IPS-15b (cell line): ENCODE results near the gene ST7.

Experiments used
- H3K27me3 ChIP-seq: one replicate; pipeline ENCODE4 v1.6.1; 2013; ENCODE audit warnings: low read length; ENCODE audit not compliant: control insufficient read depth, insufficient read depth
- H3K36me3 ChIP-seq: one replicate; pipeline ENCODE4 v1.6.1; 2013; ENCODE audit warnings: low read length; ENCODE audit not compliant: control insufficient read depth, insufficient read depth
- H3K4me1 ChIP-seq: one replicate; pipeline ENCODE4 v1.6.1; 2013; ENCODE audit warnings: mild to moderate bottlenecking, low read length; ENCODE audit not compliant: control insufficient read depth, insufficient read depth
- H3K4me3 ChIP-seq: one replicate; pipeline ENCODE4 v1.5.1; 2013; ENCODE audit warnings: low read depth, low read length
- H3K9ac ChIP-seq: one replicate; pipeline ENCODE4 v1.6.1; 2013; ENCODE audit warnings: low read depth, mild to moderate bottlenecking, low read length
- H3K9me3 ChIP-seq: one replicate; pipeline ENCODE4 v1.6.1; 2013; ENCODE audit warnings: mild to moderate bottlenecking, low read length; ENCODE audit not compliant: control insufficient read depth, insufficient read depth

Gene ST7

DNA sequence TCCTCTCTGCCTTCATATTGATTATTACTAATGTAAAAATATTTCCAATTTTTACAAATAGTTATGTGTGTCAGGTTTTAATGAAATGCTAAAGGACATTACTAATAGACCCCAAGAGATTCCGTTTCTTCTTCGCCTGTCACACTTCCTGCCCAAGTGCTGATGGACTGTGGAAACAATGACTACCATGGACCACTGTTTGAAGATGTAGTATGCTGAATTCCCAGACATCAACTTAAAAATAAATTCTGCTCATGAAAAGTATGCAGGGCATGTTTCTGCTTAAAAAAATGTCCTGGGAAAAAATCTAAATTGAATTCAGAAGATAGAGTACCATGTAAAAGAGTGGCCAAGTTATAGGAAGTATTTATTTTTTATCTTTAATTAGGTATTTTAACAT, 52.1 kb downstream of the ST7 start:
- Histone ChIP-seq H3K4me1 (no peaks in the 10 kb centered on the region), H3K36me3 (no peaks in the 10 kb centered on the region)

DNA sequence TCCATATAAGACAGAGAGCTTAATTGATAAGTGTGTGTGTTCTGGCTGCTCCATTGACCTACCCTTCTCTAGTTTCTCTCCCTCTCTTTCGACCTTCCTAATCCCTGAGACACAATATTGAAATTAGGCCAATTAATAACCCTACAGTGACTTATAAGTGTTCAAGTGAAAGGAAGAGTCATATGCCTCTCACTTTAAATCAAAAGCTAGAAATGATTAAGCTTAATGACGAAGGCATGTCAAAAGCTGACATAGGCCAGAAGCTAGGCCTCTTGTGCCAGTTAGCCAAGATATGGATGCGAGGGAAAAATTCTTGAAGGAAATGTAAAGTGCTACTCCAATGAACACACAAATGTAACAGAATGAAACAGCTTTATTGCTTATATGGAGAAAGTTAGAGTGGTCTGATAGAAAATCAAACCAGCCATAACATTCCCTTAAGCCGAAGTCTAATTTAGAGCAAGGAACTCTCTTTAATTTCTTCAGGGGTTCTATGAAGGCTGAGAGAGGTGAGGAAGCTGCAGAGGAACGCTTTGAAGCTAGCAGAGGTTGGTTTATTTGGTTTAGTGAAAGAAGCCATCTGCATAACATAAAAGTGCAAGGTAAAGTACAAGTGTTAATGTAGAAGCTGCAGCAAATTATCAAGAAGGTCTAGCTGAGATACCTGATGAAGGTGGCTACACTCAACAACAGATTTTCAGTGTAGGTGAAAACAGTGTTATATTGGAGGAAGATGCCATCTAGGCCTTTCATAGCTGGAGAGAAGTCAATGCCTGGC, 53.8 kb downstream of the ST7 start:
- Histone ChIP-seq H3K4me1 (no peaks in the 10 kb centered on the region), H3K27me3 (no peaks in the 10 kb centered on the region), H3K9me3 (no peaks in the 10 kb centered on the region), H3K9ac (no peak overlapping the region), H3K36me3 (no peaks in the 10 kb centered on the region), H3K4me3 (no peak overlapping the region)

More for the DNA sequence above, 52.1 kb downstream of the ST7 start:
- H3K27me3 ChIP-seq = no peaks in the 10 kb centered on the region
- H3K9me3 ChIP-seq = no peaks in the 10 kb centered on the region
- H3K4me3 ChIP-seq = no peak overlapping the region
- H3K9ac ChIP-seq = no peak overlapping the region

DNA sequence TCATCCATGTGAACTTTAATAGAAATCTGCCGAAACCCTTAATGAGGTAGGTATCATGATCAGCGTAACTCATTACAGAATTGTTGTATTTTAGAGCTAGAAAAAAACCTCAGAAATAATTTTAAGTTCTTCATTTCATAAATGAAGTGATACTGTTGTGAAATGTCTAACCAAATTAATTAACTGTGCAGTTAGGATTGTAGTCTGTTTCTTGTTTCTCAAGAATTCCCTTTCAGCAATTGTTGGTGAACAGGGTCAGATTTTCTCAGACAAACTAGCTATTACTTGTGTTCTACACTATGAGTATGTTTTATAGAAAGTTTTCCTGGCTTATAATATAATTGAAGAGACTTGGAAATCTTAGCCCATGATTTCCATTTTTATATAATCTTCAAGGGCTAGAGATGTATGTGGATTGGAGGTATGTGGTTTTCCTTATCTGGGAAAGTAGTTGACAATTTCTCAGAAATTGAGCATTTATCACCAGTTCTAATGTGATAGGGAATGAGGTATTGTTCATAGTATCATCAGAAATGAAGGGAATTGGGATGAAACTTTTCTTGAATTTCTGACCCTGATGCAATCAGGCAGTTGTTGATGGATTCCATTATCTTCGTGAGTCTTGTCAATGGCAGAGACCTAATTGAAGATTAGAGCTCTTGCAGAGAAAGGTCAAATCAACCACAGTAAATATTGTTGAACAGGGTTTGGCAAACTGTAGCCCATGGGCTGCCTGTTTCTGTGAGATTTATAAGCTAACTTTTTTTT, 55.0 kb downstream of the ST7 start:
- Histone ChIP-seq H3K27me3 (no peaks in the 10 kb centered on the region), H3K4me1 (no peaks in the 10 kb centered on the region), H3K4me3 (no peak overlapping the region), H3K9ac (no peak overlapping the region), H3K36me3 (no peaks in the 10 kb centered on the region), H3K9me3 (no peaks in the 10 kb centered on the region)

DNA sequence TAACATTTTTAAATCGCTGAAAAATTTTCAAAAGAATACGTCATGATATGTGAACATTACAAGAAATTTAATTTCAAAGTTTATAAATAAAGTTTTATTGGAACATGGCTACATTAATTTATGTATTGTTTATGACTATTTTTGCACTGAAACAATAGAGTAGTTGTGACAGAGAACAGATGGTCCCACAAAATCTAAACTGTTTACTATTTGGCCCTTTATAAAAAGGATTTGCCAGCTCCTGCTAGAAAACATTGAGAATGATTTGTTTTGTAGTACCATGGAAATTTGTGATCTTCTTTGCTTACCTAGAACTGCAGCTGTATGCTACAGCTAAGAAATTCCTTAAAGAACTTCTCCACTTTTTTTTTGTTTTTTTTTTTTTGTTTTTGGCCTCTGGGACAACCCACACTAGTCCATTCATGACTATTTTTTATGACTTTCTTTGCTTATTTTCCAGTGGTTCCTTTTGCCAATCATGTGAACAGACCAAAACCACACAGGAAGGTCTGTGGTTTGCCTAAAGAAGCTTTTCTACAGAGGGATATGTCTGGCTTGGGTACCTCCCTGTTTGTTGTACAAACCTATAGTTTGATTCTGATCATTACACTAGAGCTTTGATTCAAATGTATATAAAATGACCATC, 55.7 kb downstream of the ST7 start:
- Histone ChIP-seq H3K4me3 (no peak overlapping the region), H3K9me3 (no peaks in the 10 kb centered on the region), H3K9ac (no peak overlapping the region), H3K4me1 (no peaks in the 10 kb centered on the region), H3K36me3 (no peaks in the 10 kb centered on the region), H3K27me3 (no peaks in the 10 kb centered on the region)

DNA sequence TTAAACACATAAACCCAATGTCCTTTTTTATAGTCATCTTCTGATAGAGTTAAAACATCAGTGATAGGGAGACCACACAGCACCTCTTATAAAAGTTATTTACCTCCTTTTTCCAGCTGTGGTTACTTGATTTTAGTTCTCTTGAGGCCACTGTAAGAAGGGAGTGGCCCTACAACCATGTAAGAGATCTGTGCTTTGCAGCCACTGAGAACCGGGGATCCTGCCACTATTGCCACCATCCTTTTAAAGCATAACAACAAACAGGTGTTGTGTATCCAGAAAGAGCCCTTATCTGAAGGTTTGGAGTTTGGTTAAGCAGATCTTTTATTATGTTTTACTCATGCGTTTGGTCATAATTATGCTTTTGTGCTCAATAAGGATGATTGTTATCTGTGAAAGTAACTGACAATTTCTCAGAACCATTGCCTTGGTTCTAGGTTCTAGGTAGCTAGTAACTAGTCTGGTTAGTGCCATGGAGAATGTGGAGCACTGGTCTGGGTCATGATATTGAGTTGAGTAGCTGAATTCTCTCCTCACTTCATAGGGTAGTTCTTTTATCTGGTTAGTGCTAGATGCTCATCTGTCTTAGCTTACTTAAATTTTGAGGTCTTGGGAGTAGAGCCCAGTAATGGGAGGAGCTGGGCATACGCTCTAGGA, 56.5 kb downstream of the ST7 start:
- H3K9me3 ChIP-seq = no peaks in the 10 kb centered on the region
- no peak overlapping the region for H3K4me3 ChIP-seq
- H3K9ac ChIP-seq = no peak overlapping the region
- H3K27me3 ChIP-seq = no peaks in the 10 kb centered on the region
- no peaks in the 10 kb centered on the region for H3K36me3 ChIP-seq
- no peaks in the 10 kb centered on the region for H3K4me1 ChIP-seq

DNA sequence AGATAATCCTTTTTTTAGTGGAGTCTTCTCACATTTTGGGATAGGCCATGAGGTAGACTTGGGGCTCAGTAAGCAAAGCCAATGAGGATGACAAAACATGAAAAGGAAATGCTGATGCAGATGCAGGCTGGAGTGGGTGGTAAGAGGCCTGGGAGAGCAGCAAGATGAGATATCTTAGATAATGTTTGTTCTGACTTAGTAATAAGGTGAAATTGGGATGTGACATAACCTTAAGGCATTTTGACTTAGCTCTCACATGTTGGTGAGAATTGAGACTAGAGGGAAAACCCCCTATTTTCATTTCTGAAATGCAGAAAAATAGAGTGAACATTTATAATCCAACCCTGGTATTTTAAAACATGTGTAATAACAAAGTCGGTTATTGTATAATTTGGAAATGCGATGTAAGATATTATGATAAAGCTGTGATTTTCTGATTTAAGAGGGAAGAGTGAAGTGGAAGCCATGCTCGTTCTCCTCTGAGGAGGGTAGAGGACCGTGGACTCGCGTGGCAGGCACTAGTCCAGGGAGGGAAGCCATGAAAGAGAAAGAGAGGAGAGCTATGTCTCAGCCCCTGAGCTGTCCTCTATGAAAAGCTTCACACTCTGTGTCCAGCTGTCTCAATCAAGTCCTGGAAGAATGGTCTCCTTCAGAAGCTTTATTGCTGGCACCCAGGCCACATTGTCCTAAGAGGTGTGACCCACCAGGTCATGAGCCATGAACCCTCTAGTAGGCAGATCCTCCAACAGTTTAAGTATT, 57.3 kb downstream of the ST7 start:
- Histone ChIP-seq H3K4me3 (no peak overlapping the region), H3K9me3 (no peaks in the 10 kb centered on the region), H3K36me3 (no peaks in the 10 kb centered on the region), H3K4me1 (no peaks in the 10 kb centered on the region), H3K27me3 (no peaks in the 10 kb centered on the region), H3K9ac (no peak overlapping the region)

DNA sequence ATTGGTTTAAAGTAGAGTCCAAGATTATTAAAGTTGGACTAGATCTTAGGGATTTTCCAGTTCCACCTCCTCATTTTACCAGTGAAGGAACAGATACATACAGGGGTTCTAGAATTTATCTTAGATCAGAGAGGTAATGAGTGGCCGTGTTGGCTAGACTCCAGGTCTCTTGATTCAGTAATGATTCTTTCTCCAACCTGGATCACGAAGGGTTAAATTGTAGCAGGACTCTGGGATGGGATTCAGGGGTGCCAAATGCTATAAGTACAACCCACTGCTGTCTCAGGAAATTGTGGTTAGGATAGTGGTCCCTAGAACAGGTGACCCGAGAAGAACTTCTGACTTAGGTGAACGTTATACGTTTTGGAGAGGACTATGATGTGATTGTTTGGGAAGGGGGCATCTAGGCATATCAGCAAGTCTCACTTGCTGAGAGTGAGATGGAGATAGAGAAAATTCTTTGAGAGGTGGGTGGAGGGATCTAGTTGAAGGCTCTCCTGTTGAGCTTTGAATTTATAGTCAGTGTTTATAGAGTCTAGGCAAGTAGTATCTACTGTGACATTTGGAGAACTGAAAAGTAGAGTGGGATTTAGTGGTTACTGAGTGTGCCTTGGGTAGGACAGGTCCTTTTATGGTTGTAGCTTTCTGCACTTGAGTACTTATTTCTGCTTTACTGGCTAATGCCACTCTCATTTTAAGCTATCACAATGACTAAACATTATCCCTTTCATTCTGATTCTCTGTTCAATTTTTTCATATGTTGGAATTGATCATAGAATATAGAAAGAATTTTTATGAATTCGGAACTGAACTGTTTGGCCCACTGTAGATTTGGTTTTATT, 58.3 kb downstream of the ST7 start:
- Histone ChIP-seq H3K9me3 (no peaks in the 10 kb centered on the region), H3K4me3 (no peak overlapping the region), H3K4me1 (no peaks in the 10 kb centered on the region), H3K9ac (no peak overlapping the region), H3K27me3 (no peaks in the 10 kb centered on the region), H3K36me3 (no peaks in the 10 kb centered on the region)

DNA sequence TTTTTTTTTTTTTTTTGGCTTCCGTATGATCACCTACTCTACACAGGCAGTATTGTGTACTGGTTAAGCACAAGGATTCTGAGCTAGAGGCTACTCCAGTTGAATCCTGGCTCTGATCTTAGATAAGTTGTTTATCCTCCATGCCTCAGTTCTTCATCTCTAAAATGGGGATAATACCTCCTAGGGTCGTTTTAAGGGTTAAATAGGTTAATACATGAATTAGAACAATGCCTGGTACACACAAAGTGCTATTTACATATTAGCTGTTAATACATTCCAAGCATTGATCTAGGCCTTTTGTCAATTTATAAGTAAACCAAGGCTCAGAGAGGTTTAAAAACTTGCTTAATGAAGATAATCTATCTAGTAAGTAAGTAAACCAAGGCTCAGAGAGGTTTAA, 59.0 kb downstream of the ST7 start:
- Histone ChIP-seq H3K36me3 (no peaks in the 10 kb centered on the region), H3K4me3 (no peak overlapping the region), H3K9me3 (no peaks in the 10 kb centered on the region), H3K27me3 (no peaks in the 10 kb centered on the region), H3K4me1 (no peaks in the 10 kb centered on the region), H3K9ac (no peak overlapping the region)

DNA sequence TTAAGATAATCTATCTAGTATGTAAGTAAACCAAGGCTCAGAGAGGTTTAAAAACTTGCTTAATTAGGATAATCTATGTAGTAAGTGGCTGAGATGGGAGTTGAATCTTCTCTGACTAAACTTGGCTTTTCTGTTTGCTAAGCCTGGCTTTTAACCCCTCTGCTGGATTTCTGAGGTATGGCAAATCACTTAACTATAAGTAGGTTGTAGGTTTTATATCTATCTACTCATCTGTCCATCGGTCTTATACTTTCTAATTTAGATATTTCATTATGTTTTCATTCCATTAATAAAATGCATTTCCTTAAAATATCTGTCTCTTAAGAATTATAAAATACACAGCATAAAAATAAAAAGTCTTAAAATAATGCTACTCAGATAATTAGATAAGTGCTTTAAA, 59.4 kb downstream of the ST7 start:
- H3K4me1 ChIP-seq = no peaks in the 10 kb centered on the region
- no peak overlapping the region for H3K4me3 ChIP-seq
- no peaks in the 10 kb centered on the region for H3K9me3 ChIP-seq
- no peaks in the 10 kb centered on the region for H3K27me3 ChIP-seq
- H3K36me3 ChIP-seq = no peaks in the 10 kb centered on the region
- no peak overlapping the region for H3K9ac ChIP-seq

DNA sequence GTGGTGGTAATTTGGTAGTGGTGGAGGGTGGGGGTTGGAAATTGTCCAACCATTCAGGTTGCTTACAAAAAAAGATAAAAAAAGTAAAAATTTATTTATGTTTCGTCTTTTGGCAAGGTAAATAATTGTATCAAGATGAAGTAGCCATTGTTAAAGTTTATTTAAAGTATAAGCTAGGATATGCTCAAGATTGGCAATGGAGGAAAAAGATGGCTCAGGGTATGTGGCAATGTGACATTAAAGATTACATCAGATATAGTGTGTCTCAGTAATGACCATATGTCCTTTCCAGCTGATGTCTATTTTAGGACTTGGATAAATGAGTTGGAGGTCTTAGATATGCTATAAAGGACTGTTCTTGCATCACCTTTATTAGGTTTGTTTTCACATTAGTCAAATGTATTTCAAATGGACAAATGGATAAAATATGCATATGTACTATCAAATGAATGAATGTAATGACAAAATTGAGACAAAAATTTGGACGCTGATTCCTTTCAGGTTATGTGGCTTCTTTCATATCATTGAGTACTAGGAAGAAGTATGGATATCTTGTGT, 60.9 kb downstream of the ST7 start:
- no peak overlapping the region for H3K4me3 ChIP-seq
- H3K9ac ChIP-seq = no peak overlapping the region
- no peaks in the 10 kb centered on the region for H3K4me1 ChIP-seq
- no peaks in the 10 kb centered on the region for H3K36me3 ChIP-seq
- no peaks in the 10 kb centered on the region for H3K9me3 ChIP-seq
- no peaks in the 10 kb centered on the region for H3K27me3 ChIP-seq
